Aorta (tissue), 5 donors: ENCODE measurements around the gene TNRC18. TPM values are rescaled to one million over a fixed set of nuclear protein-coding genes. Genes with fewer than 3 reads are reported as not detected.
"Not testable (repeated sequence)": the region's sequence is repeated elsewhere in the genome, so short reads cannot be mapped to it uniquely, and the experiment has no call there.

Experiments used
- ATAC-seq: fragments of 200-7000 bp; cut with Tn5 transposase; one replicate; pipeline ENCODE4 v1.9.1; 2022; ENCODE audit warnings: moderate library complexity; ENCODE audit not compliant: low FRiP score
- DNase-seq, 2 donors: peaks; one replicate each; pipeline ENCODE4 v3.0.0-alpha.2; 2020
- H3K27ac ChIP-seq, 2 donors: one replicate each; pipeline ENCODE4 v1.5.1; 2013; ENCODE audit warnings: low read length in 2 of 2, mild to moderate bottlenecking in 2 of 2, moderate library complexity in 2 of 2, control low read depth in 1 of 2, inconsistent platforms in 1 of 2, low read depth in 1 of 2
- H3K27me3 ChIP-seq, 2 donors: one replicate each; pipeline ENCODE4 v1.6.1; 2013; ENCODE audit warnings: control low read depth in 1 of 2, low read length in 1 of 2, mild to moderate bottlenecking in 1 of 2, moderate library complexity in 1 of 2; ENCODE audit not compliant: insufficient read depth in 2 of 2, control insufficient read depth in 1 of 2
- H3K36me3 ChIP-seq, 2 donors: one replicate each; pipeline ENCODE4 v1.6.1; 2013; ENCODE audit warnings: control low read depth in 1 of 2, low read length in 1 of 2, mild to moderate bottlenecking in 1 of 2; ENCODE audit not compliant: insufficient read depth in 2 of 2, control insufficient read depth in 1 of 2
- H3K4me1 ChIP-seq, 2 donors: one replicate each; pipeline ENCODE4 v1.6.1; 2013; ENCODE audit warnings: low read length in 2 of 2, control low read depth in 1 of 2, mild to moderate bottlenecking in 1 of 2, moderate library complexity in 1 of 2; ENCODE audit not compliant: insufficient read depth in 2 of 2, control insufficient read depth in 1 of 2
- H3K4me3 ChIP-seq, 2 donors: one replicate each; pipeline ENCODE4 v1.5.1; 2013; ENCODE audit warnings: low read length in 2 of 2, control low read depth in 1 of 2, mild to moderate bottlenecking in 1 of 2
- H3K9me3 ChIP-seq: one replicate; pipeline ENCODE4 v1.6.1; 2013; ENCODE audit warnings: mild to moderate bottlenecking, low read length; ENCODE audit not compliant: control insufficient read depth
- WGBS, 2 donors: extraction: QIAGEN DNeasy Blood & Tissue Kit; methylation state at CpG; one replicate each; pipeline ENCODE4 v1.1.7; 2013; 5-methylcytosine and 5-hydroxymethylcytosine counted together
- intact Hi-C, 2 donors: fragments of 100-400 bp; cut with DNase I; formaldehyde crosslinking; loops; one replicate each; pipeline versions ENCODE4 v1.14.2 to v1.15.0; 2022
- polyA plus RNA-seq, 2 donors: library from polyadenylated mRNA; stranded (reverse); fragments of 200-250 nt; gene quantifications; one replicate each; pipeline ENCODE4 v1.2.3, GENCODE V29; 2013
- total RNA-seq, 2 donors: library from RNA; stranded (reverse); fragmentation: NEBNext Ultra II Directional; extraction: Animal tissue kit (Norgen Biotek cat#: 25700); gene quantifications; one replicate each; pipeline ENCODE4 v1.2.1, GENCODE V29; 2021
- donor health status: healthy with polysubstance abuse.
- donor health status: Bipolar disorder and iron deficiency.
- donor health status: DM: no; HTN: no; CAD: no.
- donor health status: DM: no; HTN: no; CAD: no.
- donor health status: DM: yes; HTN: yes; CAD: no.

TNRC18 gene
- total and polyA plus RNA-seq, 4 donors = 41.8 to 132 (median 78.2) TPM

DNA sequence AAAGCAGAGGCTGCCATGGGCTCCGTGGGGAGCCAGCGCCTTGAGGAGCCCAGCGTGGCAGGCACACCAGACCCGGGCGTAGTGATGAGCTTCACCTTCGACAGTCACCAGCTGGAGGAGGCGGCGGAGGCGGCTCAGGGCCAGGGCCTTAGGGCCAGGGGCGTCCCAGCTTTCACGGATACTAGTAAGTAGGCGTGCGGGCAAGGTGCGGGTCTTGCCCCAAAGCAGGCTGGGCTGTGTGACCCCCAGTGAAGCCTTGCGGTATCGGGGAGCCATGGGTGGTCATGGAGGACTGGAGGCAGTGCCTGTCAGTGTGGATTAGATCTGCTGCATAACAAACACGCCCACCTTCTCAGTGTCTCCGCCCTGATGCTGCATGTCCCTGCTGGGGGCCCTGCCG lies 135.8 kb downstream of the TNRC18 start:
- no peaks in the 10 kb centered on the region for H3K9me3 ChIP-seq
- no peaks in the 10 kb centered on the region for H3K36me3 ChIP-seq
- H3K4me3 ChIP-seq = no peak overlapping the region
- intact Hi-C loops = no loop called here
- no peak overlapping the region for H3K27ac ChIP-seq
- WGBS, 2 donors = 93 to 96% methylated on average over 19 of the region's 19 CpGs
- H3K27me3 ChIP-seq = no peaks in the 10 kb centered on the region
- no peaks in the 10 kb centered on the region for H3K4me1 ChIP-seq
- ATAC-seq (no peak), DNase-seq (no peak)

DNA sequence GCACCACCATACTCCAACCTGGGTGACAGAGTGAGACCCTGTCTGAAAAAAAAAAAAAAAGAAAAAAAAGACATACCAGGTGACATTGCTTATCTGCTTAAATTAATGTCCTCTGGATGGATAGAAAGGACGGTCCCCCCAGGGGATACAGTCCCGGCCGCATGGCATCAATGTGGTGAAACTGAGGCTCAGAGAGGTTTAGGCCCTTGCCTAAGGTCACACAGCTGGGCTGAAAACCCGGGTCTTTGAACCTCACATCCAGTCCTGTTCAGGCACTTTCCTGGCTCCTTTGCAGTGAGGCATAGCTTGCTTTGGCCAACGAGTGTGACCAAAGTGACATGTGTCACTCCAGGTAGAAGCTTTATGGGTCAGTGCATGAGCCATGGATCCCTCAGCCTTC lies 136.3 kb downstream of the TNRC18 start:
- H3K27me3 ChIP-seq, ATAC-seq, H3K4me1 ChIP-seq, H3K36me3 ChIP-seq, H3K27ac ChIP-seq, DNase-seq, H3K4me3 ChIP-seq, H3K9me3 ChIP-seq, intact Hi-C loops: not testable (repeated sequence)
- 87 to 97% methylated on average over 5 of the region's 5 CpGs for WGBS, 2 donors

- 87 to 94% methylated on average over 9 of the region's 9 CpGs for WGBS, 2 donors
- no peak for ATAC-seq
- no peaks in the 10 kb centered on the region for H3K36me3 ChIP-seq
These were observed 136.7 kb downstream of the TNRC18 start for GRCh38 chr7:5286933-5287332.

DNA sequence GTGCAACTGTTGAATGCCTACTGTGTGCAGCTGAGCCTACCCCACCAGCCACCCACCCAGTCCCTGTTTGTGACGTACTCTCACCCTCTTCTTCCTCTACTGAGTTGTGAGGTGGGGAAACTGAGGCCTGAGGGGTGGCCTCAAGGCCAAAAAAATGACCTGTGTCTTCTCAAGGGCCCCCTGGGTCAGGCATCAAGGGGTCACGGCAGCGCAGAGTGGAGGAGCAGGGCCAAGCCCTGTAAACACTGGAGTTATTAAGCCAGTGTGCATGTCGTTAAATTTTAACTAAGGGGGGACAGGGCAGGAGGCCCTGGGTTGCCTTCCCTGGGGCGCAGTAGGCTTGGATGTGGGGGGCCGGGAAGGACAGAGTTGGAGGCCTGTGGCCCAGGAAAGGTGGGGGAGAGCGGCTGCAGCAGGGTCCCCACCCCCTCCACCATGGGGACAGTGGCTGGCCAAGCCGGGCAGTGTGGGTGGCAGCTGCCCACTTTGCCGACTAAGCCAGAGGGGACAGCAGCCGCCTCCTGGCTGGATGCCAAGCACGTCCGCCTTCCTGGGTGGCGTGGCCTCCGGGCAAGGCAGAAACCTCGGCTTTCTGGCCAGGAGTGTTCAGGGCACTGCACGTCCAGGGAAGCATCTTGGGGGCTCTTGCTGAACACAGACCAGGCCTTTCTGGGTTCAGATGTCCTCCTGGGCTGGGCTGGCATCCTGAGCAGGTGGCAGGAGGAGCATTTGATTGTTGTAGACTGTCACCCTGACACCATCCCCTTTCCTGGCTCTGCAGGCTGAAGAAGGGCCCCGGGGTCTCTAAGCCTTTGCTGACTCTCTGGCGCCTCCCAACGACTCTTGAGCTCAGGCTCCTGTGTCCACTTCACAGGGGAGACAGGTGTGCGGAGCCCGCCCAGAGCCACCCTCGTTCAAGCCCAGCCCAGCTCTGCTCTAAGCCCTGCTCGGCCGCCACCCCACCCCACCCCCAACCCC lies 139.0 kb downstream of the TNRC18 start:
- intact Hi-C loops = no loop called here
- no peaks in the 10 kb centered on the region for H3K4me1 ChIP-seq

More at GRCh38 chr7:5286933-5287332, 136.7 kb downstream of the TNRC18 start:
- H3K27ac ChIP-seq = no peak overlapping the region
- no peak for DNase-seq
- intact Hi-C loops = no loop called here
- no peaks in the 10 kb centered on the region for H3K9me3 ChIP-seq
- no peaks in the 10 kb centered on the region for H3K4me1 ChIP-seq
- H3K4me3 ChIP-seq = no peak overlapping the region
- no peaks in the 10 kb centered on the region for H3K27me3 ChIP-seq

DNA sequence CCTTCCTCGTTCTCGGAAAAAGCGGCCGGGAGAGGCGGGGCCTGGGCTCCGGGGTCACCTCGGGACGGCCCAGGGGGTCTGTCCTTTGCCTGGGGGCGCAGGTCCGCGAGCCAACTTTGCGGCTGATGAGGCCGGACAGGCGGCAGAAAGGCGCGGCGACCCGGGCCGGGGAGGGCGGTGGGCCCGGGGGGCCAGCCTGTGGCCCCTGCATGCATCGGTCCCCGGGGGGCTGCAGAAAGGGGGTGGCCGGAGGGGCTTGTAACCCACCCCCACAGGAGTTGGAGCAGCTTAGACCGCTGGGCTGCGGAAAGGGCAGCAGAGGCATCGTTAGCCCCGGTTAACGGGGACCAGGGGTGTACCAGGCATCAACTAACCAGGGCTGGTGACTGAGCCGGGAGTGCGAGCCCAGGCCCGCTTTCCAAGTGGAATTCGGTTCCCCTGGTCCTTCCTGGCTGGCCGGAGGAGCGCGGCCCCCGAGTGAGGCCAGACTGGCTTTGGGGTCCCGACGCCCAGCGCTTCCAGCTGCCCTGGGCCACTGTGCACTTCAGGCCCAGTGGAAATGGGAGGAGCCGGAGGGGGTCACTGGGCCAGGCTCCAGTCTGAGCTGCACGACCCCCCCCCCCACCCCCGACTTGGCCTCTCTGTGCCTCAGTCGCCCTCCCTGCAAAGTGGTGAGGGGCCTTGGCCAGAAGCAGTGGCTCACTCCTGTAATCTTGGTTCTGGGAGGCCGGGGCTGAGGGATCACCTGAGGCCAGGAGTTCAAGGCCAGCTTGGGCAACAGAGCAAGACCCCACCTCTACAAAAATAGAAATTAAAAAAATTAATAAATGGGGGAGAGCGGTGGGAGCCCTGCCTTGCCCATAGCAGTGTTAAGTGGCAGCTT lies 140.0 kb downstream of the TNRC18 start:
- no peaks in the 10 kb centered on the region for H3K27me3 ChIP-seq
- ATAC-seq = peak; percentile 26
- no peak for DNase-seq

More for the DNA sequence above, 139.0 kb downstream of the TNRC18 start:
- Histone ChIP-seq H3K4me3 (no peak overlapping the region), H3K27me3 (no peaks in the 10 kb centered on the region), H3K27ac (no peak overlapping the region), H3K9me3 (no peaks in the 10 kb centered on the region), H3K36me3 (no peaks in the 10 kb centered on the region)
- WGBS, 2 donors = 38 to 44% methylated on average over 24 of the region's 24 CpGs
- ATAC-seq (peak; percentile 15), DNase-seq (peak in 1 of 2 donors; percentile 87)

DNA sequence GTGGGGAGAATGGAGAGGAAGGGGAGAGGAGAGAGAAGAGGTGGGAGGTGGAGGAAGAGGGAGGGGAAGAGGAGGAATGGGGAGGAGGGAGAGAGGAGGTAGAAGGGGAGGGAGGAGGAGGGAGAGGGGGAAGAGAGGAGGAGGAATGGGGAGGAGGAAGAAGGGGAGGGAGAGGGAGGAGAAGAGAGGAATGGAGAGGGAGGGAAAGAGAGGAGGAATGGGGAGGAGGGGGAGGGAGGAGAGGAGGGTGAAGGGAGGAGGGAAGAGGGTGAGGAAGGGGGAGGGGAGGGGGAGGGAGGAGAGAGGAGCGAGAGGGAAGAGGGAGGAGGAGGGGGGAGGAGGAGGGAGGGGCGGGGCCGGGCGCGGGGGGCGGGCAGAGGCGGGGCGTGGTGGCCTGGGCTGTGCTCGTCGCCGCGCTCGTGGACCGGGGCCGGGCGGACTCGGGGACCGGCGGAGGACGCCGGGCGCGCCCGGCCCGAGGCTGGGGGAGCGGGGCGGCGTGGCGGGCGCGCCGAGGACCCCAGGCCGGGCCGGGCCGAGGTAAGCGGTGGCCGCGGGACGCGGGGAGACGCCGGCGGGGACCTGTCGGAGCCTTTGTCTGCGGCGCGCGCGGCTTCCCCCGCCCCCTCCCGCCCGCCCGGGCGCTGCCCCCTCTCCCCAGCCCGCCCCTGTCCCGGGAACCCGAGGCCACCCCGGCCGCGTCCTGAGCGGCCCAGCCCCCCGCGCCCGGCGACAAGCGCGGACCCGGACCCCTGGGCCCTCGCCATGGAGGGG lies 140.9 kb downstream of the TNRC18 start, which contains the start of gene SLC29A4:
Gene SLC29A4 (plus strand): TSS at position 401 of the 774 bp plus-strand sequence. CDS start 4,874 bp downstream, outside the sequence.
- ATAC-seq (no peak), DNase-seq (peak in 1 of 2 donors; percentile 84)
- H3K9me3 ChIP-seq = no peaks in the 10 kb centered on the region
- 1% methylated on average over 22 to 69 of the region's 69 CpGs for WGBS, 2 donors
- intact Hi-C loops = no loop called here
- H3K4me3 ChIP-seq = peak within 1 kb of the TSS; percentile 19 to 46
- H3K27me3 ChIP-seq = no peaks in the 10 kb centered on the region
- no peaks in the 10 kb centered on the region for H3K4me1 ChIP-seq
- H3K36me3 ChIP-seq = no peaks in the 10 kb centered on the region
- no peak within 1 kb of the TSS for H3K27ac ChIP-seq

More for the DNA sequence above, 140.0 kb downstream of the TNRC18 start:
- Histone ChIP-seq H3K27ac (no peak overlapping the region), H3K36me3 (no peaks in the 10 kb centered on the region), H3K9me3 (no peaks in the 10 kb centered on the region), H3K4me3 (peak overlapping the region; percentile 19 to 46), H3K4me1 (no peaks in the 10 kb centered on the region)
- WGBS, 2 donors = 13 to 14% methylated on average over 41 to 46 of the region's 46 CpGs
- intact Hi-C loops = no loop called here

DNA sequence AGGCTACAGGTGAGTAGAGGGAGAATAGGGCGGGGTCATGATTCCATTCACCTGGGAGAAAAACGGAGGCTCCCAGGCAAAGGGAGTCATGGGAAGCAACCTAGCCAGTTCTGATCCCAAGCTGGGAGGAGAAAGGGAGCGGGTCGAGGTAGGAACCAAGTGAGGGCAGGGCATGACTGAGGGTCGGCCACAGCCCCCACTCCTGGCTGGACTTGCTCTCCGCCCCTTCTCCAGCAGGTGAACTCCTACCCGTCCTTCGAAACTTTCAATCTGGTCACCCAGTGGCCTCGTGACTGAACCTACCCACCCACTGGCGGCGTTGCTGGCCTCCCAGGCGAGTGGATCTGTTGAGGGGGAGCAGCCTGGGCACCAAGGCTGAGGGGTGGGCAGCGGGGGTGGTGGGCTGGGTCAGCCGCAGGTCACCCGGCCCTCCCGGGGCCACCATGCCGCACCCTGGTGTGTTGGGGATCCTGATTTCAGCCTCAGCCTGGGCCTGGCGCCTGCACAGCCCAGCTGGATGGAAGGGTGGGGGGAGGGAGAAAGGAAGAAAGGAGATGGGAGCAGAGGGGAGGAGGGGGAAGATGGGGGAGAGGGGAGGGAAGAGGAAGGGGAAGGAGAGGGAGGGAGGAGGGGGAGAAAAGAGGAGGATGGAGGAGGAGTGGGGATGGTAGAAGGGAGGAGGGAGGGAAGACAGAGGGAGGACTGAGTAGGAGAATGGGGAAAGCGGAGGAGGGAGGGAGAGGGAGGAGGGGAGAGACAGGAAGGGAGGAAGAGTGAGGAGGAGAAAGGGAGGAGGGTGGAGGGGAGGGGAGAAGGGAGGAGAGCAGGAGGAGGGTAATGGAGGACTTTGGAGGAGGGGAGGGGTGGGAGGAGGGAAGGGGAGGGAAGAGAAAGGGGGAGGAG lies 141.8 kb downstream of the TNRC18 start:
- H3K27me3 ChIP-seq, ATAC-seq, H3K4me1 ChIP-seq, DNase-seq, H3K27ac ChIP-seq, H3K4me3 ChIP-seq, H3K9me3 ChIP-seq, intact Hi-C loops, H3K36me3 ChIP-seq: not testable (repeated sequence)
- 55 to 60% methylated on average over 19 of the region's 19 CpGs for WGBS, 2 donors
